Measurements from ENCODE around the gene CD200.

DNA sequence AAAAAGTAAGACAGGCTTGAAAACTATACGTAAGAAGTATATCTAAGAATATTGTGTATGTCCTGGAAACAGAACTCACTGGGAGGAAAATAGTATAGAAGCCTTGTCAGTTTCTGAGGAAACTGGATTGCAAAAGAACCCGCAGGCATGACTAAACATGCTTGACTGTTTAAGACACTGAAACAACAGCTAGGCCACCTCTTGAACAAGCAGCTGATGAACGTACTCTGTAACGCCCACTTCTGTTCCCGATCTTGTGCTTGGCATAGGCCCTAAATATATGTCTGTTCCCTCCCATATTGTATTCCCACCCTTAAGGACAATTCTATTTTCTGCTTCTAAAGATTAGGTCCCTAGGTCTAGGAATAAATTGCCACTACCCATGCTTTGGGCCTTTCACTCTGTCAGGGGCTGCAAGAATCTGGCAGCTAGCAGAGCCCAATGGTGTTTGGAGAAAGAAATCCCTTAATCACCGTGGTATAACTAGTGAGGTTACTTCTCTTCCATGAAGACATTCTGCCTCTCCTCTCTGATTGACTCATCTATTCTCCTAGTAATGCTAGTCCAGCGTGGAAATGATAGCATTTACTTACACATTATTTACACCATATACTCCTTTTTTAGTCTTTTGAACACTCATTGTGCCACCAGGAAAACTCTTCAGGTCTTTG lies 46.2 kb downstream of the CD200 start:
- TF ChIP-seq, protein P1, sequence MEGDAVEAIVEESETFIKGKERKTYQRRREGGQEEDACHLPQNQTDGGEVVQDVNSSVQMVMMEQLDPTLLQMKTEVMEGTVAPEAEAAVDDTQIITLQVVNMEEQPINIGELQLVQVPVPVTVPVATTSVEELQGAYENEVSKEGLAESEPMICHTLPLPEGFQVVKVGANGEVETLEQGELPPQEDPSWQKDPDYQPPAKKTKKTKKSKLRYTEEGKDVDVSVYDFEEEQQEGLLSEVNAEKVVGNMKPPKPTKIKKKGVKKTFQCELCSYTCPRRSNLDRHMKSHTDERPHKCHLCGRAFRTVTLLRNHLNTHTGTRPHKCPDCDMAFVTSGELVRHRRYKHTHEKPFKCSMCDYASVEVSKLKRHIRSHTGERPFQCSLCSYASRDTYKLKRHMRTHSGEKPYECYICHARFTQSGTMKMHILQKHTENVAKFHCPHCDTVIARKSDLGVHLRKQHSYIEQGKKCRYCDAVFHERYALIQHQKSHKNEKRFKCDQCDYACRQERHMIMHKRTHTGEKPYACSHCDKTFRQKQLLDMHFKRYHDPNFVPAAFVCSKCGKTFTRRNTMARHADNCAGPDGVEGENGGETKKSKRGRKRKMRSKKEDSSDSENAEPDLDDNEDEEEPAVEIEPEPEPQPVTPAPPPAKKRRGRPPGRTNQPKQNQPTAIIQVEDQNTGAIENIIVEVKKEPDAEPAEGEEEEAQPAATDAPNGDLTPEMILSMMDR (conservative IDR thresholded peaks at IDR 0.05; ENCODE audit: low read depth, low read length): no peak
- no peak for TF ChIP-seq EZH2 (IDR thresholded peaks at IDR 0.05; ENCODE audit: borderline replicate concordance, low read depth, low read length, poor library complexity, severe bottlenecking)
